Mesenchymal stem cell (in vitro differentiated cells and primary cell): ENCODE measurements around the gene MINDY3.
"Not testable (repeated sequence)": the region's sequence is repeated elsewhere in the genome, so short reads cannot be mapped to it uniquely, and the experiment has no call there.

ENCODE experiments used
- DNase-seq: peaks from one replicate; pipeline ENCODE4 v3.0.0-alpha.2; 2013
- H2AFZ ChIP-seq: one replicate; pipeline ENCODE4 v1.6.1; 2013; ENCODE audit warnings: low read depth, mild to moderate bottlenecking, control low read depth, inconsistent platforms, low read length, moderate library complexity
- H2AK5ac ChIP-seq: 2 replicates; pipeline ENCODE4 v1.6.1; 2013; ENCODE audit warnings: low read length, moderate library complexity, mild to moderate bottlenecking, inconsistent platforms; ENCODE audit not compliant: severe bottlenecking
- H2BK120ac ChIP-seq: one replicate; pipeline ENCODE4 v1.6.1; 2013; ENCODE audit warnings: low read depth, mild to moderate bottlenecking, inconsistent platforms, low read length, moderate library complexity
- H2BK12ac ChIP-seq, 2 experiments: one replicate each; pipeline ENCODE4 v1.6.1; 2013; ENCODE audit warnings: inconsistent platforms in 2 of 2, low read length in 2 of 2, mild to moderate bottlenecking in 2 of 2, moderate library complexity in 2 of 2, control low read depth in 1 of 2
- H2BK15ac ChIP-seq: one replicate; pipeline ENCODE4 v1.6.1; 2013; ENCODE audit warnings: mild to moderate bottlenecking, low read depth, inconsistent platforms; ENCODE audit not compliant: poor library complexity, severe bottlenecking
- H2BK5ac ChIP-seq: 2 replicates; pipeline ENCODE4 v1.6.1; 2013; ENCODE audit warnings: low read depth, mild to moderate bottlenecking, low read length, control low read depth, inconsistent platforms; ENCODE audit not compliant: poor library complexity, severe bottlenecking
- H3K14ac ChIP-seq, 2 experiments: one replicate each; pipeline ENCODE4 v1.6.1; 2013; ENCODE audit warnings: inconsistent platforms in 2 of 2, low read length in 2 of 2, control low read depth in 1 of 2, mild to moderate bottlenecking in 1 of 2, moderate library complexity in 1 of 2
- H3K18ac ChIP-seq, 2 experiments: one replicate each; pipeline ENCODE4 v1.6.1; 2013; ENCODE audit warnings: inconsistent platforms in 2 of 2, low read length in 2 of 2, control low read depth in 1 of 2, low read depth in 1 of 2, mild to moderate bottlenecking in 1 of 2
- H3K23ac ChIP-seq, 2 experiments: one replicate each; pipeline ENCODE4 v1.6.1; 2013; ENCODE audit warnings: inconsistent platforms in 2 of 2, low read length in 2 of 2, mild to moderate bottlenecking in 2 of 2, moderate library complexity in 2 of 2, control low read depth in 1 of 2
- H3K27ac ChIP-seq: 2 replicates; pipeline ENCODE4 v1.5.1; 2013; ENCODE audit warnings: mild to moderate bottlenecking, moderate library complexity, low read length, control low read depth, inconsistent platforms; ENCODE audit not compliant: poor library complexity, severe bottlenecking
- H3K27me3 ChIP-seq, 2 experiments: 2 replicates each; pipeline versions ENCODE4 v1.6.1 to v1.7.0; 2013; ENCODE audit warnings: low read length in 2 of 2, mild to moderate bottlenecking in 2 of 2, moderate library complexity in 2 of 2, control low read depth in 1 of 2, inconsistent platforms in 1 of 2; ENCODE audit not compliant: control insufficient read depth in 1 of 2, insufficient read depth in 1 of 2
- H3K36me3 ChIP-seq, 2 experiments: 2 replicates each; pipeline versions ENCODE4 v1.6.1 to v1.7.0; 2013; ENCODE audit warnings: low read length in 2 of 2, control low read depth in 1 of 2, inconsistent platforms in 1 of 2, low read depth in 1 of 2, mild to moderate bottlenecking in 1 of 2; ENCODE audit not compliant: insufficient read depth in 2 of 2, control insufficient read depth in 1 of 2
- H3K4ac ChIP-seq, 2 experiments: one replicate each; pipeline ENCODE4 v1.6.1; 2013; ENCODE audit warnings: inconsistent platforms in 2 of 2, low read length in 2 of 2, mild to moderate bottlenecking in 2 of 2, moderate library complexity in 2 of 2, control low read depth in 1 of 2, low read depth in 1 of 2
- H3K4me1 ChIP-seq: 2 replicates; pipeline ENCODE4 v1.6.1; 2013; ENCODE audit warnings: low read depth, low read length, control low read depth; ENCODE audit not compliant: control insufficient read depth, insufficient read depth
- H3K4me2 ChIP-seq: 2 replicates; pipeline ENCODE4 v1.6.1; 2013; ENCODE audit warnings: low read length, mild to moderate bottlenecking, inconsistent platforms; ENCODE audit not compliant: poor library complexity, severe bottlenecking
- H3K4me3 ChIP-seq, 2 experiments: 2 replicates each; pipeline versions ENCODE4 v1.5.1 to v1.7.0; 2013; ENCODE audit warnings: low read length in 2 of 2, mild to moderate bottlenecking in 2 of 2, control low read depth in 1 of 2, low read depth in 1 of 2; ENCODE audit not compliant: insufficient read depth in 1 of 2
- H3K79me1 ChIP-seq: replicated peaks from 2 replicates; pipeline ENCODE4 v1.6.1; 2013; ENCODE audit warnings: mild to moderate bottlenecking, control low read depth, low read length, inconsistent platforms; ENCODE audit not compliant: poor library complexity, severe bottlenecking
- H3K9ac ChIP-seq: 2 replicates; pipeline ENCODE4 v1.7.0; 2013; ENCODE audit warnings: mild to moderate bottlenecking, low read length, moderate library complexity
- H3K9me3 ChIP-seq: 2 replicates; pipeline ENCODE4 v1.7.0; 2013; ENCODE audit warnings: mild to moderate bottlenecking, low read length; ENCODE audit not compliant: control insufficient read depth
- H4K8ac ChIP-seq: one replicate; pipeline ENCODE4 v1.6.1; 2013; ENCODE audit warnings: inconsistent platforms, mild to moderate bottlenecking, low read length, moderate library complexity
- H4K91ac ChIP-seq: one replicate; pipeline ENCODE4 v1.6.1; 2013; ENCODE audit warnings: mild to moderate bottlenecking, low read length, inconsistent platforms
- WGBS: methylation state at CpG from one replicate; pipeline ENCODE4 v1.1.7; 2013; ENCODE audit warnings: mixed read lengths; 5-methylcytosine and 5-hydroxymethylcytosine counted together

The MINDY3 gene

GRCh38 chr10:15762239-15762638 is 98.1 kb downstream of the MINDY3 start:
- H2BK120ac ChIP-seq, H4K91ac ChIP-seq, H2BK15ac ChIP-seq, H2BK12ac ChIP-seq, H3K27ac ChIP-seq, H2AK5ac ChIP-seq, H3K27me3 ChIP-seq, H3K4me2 ChIP-seq, DNase-seq, H4K8ac ChIP-seq, H3K4ac ChIP-seq, H3K4me3 ChIP-seq, H3K14ac ChIP-seq, H3K4me1 ChIP-seq, H2AFZ ChIP-seq, H2BK5ac ChIP-seq, H3K79me1 ChIP-seq, H3K18ac ChIP-seq, H3K9ac ChIP-seq, H3K23ac ChIP-seq, H3K9me3 ChIP-seq, H3K36me3 ChIP-seq: not testable (repeated sequence)
- 93% methylated on average over 6 of the region's 6 CpGs for WGBS

DNA sequence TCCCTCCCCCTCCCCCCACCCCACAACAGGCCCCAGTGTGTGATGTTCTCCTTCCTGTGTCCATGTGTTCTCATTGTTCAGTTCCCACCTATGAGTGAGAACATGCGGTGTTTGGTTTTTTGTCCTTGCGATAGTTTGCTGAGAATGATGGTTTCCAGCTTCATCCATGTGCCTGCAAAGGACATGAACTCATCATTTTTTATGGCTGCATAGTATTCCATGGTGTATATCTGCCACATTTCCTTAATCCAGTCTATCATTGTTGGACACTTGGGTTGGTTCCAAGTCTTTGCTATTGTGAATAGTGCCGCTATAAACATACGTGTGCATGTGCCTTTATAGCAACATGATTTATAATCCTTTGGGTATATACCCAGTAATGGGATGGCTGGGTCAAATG is 99.1 kb downstream of the MINDY3 start:
- not testable (repeated sequence) for H3K14ac ChIP-seq, H3K4me1 ChIP-seq, H3K4me2 ChIP-seq, H3K23ac ChIP-seq, H3K36me3 ChIP-seq, H3K9ac ChIP-seq, H2BK5ac ChIP-seq, H3K4me3 ChIP-seq, H3K4ac ChIP-seq, H4K91ac ChIP-seq, H3K79me1 ChIP-seq, H2BK120ac ChIP-seq, H2AK5ac ChIP-seq, H3K18ac ChIP-seq, H3K9me3 ChIP-seq, H2BK12ac ChIP-seq, H2BK15ac ChIP-seq, H2AFZ ChIP-seq, DNase-seq, H3K27ac ChIP-seq, H4K8ac ChIP-seq
- WGBS: 95% methylated on average over 2 of the region's 4 CpGs
- peaks cover 5 to 12% of the 10 kb centered on the region in 2 experiments for H3K27me3 ChIP-seq

DNA sequence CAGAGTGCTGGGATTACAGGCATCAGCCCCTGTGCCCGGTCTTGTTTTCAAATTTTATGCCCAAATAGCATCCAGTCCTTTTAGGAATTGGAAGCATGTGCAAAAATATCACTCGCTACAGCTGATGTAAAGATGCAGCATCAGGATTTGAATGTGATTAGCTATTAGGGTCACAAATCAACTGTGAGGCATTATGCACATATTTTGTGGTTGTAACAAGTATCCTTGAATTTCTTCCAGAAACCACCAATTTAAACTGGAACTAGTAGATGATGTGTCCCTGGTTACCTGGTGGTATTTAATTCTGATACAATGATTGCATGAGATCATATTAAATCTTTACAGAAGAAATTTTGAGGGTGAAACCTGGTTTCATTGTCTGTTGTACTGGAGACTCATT is 99.6 kb downstream of the MINDY3 start:
- no peak overlapping the region for H3K4me2 ChIP-seq
- no peak overlapping the region for H4K91ac ChIP-seq
- H2AK5ac ChIP-seq: no peak overlapping the region
- no peak overlapping the region for H3K4me3 ChIP-seq
- H2BK12ac ChIP-seq: no peak overlapping the region
- peaks cover 10 to 15% of the 10 kb centered on the region in 2 experiments for H3K27me3 ChIP-seq
- H4K8ac ChIP-seq: no peak overlapping the region
- no peak overlapping the region for H2BK15ac ChIP-seq
- no peaks in the 10 kb centered on the region for H3K9me3 ChIP-seq
- DNase-seq: no peak
- H3K4ac ChIP-seq: no peak overlapping the region
- H2AFZ ChIP-seq: no peak overlapping the region
- H2BK120ac ChIP-seq: no peak overlapping the region
- no peak overlapping the region for H3K14ac ChIP-seq
- H3K9ac ChIP-seq: no peak overlapping the region
- H3K27ac ChIP-seq: no peak overlapping the region
- no peak overlapping the region for H2BK5ac ChIP-seq
- H3K36me3 ChIP-seq: no peaks in the 10 kb centered on the region
- no peak overlapping the region for H3K23ac ChIP-seq
- WGBS: 100% methylated on average over 1 of the region's 2 CpGs
- H3K4me1 ChIP-seq: no peaks in the 10 kb centered on the region
- H3K18ac ChIP-seq: no peak overlapping the region
- no peaks in the 10 kb centered on the region for H3K79me1 ChIP-seq

DNA sequence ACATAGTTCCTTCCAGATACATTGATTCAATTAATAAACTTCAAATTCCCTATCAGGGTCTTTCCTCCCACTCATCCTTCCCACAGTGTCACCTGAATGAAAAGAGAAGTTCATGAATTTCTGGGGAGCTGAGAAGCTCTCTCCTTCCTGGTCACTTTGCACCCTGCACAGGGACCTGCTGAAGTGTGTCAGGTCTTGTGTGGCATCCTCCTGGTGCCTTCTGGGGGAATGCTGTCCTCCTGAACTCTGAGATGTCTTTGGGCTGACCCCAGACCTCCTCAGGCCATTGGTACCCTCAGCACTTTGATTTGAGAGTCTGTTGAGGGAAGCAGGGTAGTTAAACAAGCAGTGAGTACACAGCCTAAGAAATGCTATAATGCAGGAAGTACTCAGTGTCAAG is 101.0 kb downstream of the MINDY3 start:
- Histone ChIP-seq H2BK120ac (no peak overlapping the region), H3K4me1 (no peaks in the 10 kb centered on the region), H3K23ac (no peak overlapping the region), H3K14ac (no peak overlapping the region), H4K91ac (no peak overlapping the region), H3K4ac (no peak overlapping the region), H3K4me3 (no peak overlapping the region), H3K27ac (no peak overlapping the region), H2AK5ac (no peak overlapping the region), H2BK5ac (no peak overlapping the region), H4K8ac (no peak overlapping the region), H3K9ac (no peak overlapping the region), H3K4me2 (no peak overlapping the region), H2BK15ac (no peak overlapping the region), H3K36me3 (no peaks in the 10 kb centered on the region), H3K79me1 (no peaks in the 10 kb centered on the region), H3K18ac (no peak overlapping the region), H3K9me3 (no peaks in the 10 kb centered on the region), H3K27me3 (peaks cover 14 to 19% of the 10 kb centered on the region in 2 experiments), H2AFZ (no peak overlapping the region), H2BK12ac (no peak overlapping the region)
- no peak for DNase-seq
